GM21390 (cell line): ENCODE measurements around the gene IFFO2.
"Not testable (repeated sequence)": the region's sequence is repeated elsewhere in the genome, so short reads cannot be mapped to it uniquely, and the experiment has no call there.

Source experiments
- ATAC-seq: cut with Tn5 transposase; IDR thresholded peaks from one replicate; pipeline ENCODE4 v1.9.1; 2021; ENCODE audit not compliant: unreplicated experiment

IFFO2 gene

GRCh38 chr1:18900303-18900841 is 56.1 kb downstream of the IFFO2 start:
- ATAC-seq, result no peak

DNA sequence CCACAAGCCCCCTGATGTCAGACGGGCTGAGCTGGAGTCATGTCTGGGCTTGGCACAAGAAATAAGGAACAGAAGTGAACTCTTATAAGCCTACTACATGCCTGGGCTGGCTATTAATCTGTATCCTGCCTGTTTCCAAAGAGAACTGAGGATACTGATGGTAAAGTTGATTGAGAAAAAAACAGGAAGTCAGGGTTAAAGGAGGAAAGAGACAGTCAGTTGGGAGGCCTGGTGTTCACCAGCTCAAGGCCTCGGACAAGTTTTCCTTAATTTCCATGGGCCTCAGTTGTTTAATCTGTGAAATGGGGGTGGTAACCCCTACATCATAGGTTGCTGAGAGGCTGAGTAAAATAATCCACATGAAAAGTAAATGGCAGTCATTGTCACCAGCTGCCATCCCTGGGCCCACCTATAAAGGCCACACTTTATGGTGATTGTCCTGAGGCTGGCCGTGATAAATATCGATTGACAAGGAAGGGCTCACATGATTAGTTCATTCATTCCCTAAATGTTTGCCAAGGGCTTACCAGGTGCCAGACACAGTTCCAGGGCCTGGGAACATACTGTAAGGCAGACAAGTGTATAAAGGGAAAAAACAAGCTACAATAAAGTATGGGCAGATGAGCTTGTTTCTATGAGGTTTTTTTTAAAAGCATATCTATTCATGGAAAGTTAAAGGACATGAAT is 57.0 kb downstream of the IFFO2 start:
- no peak for ATAC-seq

DNA sequence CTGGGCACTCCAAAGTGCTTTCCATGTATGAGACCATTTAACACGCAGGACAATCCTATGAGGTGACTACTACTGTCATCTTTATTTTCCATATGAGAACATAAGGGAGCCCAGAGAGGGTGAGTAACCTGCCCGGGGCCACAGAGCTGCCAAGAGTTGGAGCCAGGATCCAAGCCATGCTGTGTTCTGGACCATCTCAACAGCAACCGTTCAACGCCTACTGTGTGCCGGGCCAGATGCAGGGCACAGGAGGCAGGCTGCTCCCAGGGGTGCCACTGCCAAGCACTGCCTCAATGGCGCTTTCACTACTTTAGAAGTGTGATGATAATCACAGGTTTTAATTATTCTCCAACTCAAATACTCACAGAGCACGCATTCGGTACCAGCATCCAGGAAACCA is 57.9 kb downstream of the IFFO2 start:
- no peak for ATAC-seq

DNA sequence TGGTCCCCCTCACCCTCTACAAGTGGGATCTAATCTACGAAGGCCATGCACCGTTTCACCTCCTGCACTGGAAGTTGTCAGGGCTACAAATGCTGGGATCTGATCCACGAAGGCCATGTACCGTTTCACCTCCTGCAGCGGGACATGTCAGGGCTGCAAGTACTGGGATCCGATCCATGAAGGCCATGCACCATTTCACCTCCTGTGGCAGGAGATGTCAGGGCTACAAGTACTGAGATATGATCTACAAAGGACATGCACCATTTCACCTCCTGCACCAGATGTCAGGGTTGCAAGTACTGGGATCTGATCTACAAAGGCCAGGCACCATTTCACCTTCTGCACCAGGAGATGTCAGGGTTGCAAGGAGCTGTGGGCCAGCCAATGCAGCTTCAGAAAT is 61.2 kb downstream of the IFFO2 start:
- ATAC-seq, result no peak

GRCh38 chr1:18893120-18893519 is 63.4 kb downstream of the IFFO2 start:
- ATAC-seq, result no peak

GRCh38 chr1:18891858-18892257 is 64.6 kb downstream of the IFFO2 start:
- ATAC-seq, result not testable (repeated sequence)

DNA sequence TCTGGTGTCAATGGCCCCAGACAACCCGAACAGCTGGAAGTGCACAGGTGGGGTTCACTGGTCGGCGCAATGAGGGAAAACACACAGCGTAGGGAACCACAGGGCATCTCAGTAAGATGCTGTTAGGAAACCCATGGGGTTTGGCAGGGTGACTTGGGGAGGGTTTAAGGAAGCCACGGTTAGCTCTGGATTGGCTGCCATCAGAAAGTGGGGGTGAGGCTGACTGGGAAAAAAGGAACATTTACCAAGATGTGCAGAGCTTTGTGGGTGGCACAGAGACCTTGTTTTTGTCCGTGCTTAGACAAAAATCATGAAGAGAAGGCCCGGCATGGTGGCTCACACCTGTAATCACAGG is 65.1 kb downstream of the IFFO2 start:
- ATAC-seq, result no peak

GRCh38 chr1:18890706-18891425 is 65.6 kb downstream of the IFFO2 start:
- no peak for ATAC-seq

DNA sequence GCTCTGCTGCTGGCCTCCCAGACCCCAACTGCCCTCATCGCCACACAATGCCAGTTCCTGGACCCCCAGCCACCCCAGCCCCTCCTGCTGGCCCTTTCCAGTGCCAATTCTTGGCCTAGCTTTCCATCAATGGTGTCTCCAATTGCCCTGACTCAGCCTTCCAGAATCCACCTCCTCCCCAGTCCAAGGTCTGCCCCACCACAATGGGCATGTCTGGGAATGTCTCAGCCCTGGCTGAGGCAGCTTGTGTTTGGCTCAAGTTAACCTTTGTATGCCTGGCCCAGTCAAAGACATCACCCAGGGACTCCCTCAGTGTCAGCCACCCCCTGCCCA is 70.5 kb downstream of the IFFO2 start:
- no peak for ATAC-seq

DNA sequence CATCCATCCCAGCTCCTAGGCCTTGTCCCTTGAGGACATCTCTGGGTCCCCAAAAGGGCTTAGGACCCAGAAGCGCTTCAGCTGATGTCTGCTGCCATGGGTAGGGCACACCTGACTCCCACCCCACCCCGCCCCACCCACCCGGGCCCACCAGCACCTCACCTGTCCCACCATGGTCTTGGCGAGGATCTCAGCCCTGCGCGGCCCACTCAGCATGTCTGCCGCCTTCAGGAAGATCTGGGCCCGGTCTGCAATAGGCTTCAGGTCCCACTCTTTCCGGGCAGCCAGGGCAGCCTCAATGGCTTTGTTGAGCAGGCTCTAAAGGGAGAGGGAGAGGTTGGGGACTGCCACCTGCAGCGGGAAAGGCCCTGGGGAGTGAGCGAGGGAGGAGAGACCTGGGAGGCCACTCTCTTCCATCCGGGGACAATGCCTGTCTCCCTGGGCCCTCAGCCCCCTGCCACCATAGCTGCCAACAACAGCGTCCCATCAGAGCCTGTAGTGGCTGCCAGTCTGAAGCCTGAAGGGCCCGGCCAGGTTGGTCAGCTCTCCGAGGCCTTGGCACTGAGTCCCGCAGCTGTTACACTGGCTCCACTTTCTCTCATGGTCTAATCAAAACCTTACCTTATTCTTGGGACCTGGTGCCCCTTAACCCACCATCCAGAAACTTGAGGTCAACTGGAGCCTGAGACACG is 71.0 kb downstream of the IFFO2 start:
- no peak for ATAC-seq

DNA sequence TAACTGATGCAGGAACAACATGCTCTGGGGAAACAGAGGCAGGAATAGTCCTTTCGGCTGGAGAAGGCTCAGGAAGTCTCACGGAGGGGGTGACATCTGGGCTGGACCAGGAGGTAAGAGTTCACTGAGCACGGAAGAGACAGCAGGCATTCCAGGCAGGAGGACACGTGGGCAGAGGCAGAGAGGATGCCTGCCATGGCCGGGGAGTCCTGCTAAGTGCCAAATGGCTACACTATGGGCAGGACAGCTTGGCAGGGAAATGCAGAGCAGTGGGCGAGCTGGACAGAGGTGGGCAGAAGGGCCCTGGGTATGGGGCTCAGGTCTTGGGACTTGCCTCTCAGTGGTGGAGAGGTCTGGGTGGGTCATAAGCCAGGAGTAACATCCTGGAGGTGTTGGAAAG is 71.7 kb downstream of the IFFO2 start:
- no peak for ATAC-seq

DNA sequence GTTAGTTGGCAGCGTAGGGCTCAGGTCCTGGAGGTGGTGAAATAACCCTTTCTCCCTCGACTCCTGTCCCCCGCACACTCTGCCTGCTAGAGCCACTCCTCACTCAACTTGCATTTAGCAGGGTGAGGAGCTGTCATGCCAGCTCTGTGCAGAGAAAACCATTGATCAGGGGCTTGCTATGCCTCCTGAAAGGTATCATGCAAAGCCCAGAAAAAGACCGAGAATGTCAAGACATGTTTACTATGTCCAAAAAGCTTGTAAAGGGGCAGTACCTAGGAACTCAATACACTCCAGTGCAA is 72.1 kb downstream of the IFFO2 start:
- ATAC-seq, result no peak

DNA sequence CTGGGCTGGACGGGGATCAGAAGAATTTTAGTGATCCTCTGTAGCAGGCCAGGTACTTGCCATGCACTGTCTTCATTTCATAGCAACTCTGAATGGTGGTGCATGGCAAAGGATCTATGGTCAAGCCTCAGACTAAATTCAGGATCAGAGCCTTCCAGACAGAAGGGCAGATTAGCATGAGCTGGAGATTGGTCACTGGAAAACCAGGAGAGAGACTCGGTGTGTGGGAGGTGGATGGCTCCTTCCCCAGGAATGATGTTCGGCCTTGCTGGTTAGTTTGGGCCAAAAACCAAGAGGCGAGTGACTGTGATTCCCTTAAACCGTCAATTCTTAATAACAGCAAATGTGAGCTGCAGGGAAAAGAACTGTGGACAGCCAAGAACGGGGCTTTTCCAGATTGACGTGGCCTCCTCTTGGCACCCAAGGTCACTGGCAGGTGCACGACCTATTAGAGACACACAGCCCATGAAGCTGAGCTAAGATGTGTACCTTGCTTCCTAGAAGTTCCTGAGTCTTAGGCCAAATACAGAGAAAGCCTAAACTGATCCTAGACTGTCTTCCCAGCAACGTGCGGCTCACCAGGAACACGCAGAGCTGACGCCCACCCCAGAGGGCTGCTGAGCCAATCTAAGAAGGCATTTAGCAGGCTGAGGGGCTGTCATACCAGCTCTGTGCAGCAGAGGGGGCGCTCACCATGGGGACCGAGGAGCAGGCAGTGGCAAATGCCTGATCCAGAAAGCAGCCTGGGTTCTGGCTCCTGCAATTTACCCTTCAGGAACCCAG is 72.6 kb downstream of the IFFO2 start:
- ATAC-seq, result no peak

DNA sequence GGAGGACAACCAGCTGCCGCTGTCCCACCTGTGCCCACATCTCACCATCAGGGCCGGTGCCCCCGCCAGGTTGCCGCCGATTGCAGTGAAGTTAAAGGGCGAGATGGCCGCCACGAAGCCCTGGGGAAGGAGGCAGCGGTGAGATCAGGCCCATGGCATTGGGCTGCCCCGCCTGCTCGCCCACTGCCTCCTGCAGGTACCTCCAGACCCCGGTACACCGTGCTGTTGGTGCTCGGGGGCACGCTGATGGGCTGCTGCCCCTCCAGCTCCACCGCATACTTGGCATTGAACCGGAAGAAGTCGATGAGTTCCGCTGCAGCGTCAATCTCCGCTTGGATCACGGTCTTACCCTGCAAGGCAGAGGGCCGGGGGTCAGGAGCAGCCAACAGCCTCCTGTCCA is 73.4 kb downstream of the IFFO2 start:
- no peak for ATAC-seq

DNA sequence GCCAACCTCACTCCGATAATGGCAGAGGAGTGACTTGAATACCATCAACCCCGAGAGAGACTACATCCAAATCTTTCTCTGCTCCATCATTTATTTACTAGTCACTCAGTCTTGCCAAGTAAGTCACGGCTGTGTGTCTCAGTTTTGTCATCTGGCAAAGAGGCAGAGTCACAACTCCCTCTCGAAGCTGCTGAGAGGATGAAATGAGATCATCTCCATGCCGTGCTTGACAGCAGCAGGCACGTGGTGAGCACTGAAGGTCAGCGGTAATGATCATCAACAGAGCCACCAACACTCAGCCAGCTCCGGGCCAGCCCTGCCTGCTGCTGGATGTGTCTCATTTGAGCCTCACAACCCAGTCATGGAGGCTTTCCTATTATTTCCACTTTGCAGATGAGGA is 74.0 kb downstream of the IFFO2 start:
- ATAC-seq, result no peak

DNA sequence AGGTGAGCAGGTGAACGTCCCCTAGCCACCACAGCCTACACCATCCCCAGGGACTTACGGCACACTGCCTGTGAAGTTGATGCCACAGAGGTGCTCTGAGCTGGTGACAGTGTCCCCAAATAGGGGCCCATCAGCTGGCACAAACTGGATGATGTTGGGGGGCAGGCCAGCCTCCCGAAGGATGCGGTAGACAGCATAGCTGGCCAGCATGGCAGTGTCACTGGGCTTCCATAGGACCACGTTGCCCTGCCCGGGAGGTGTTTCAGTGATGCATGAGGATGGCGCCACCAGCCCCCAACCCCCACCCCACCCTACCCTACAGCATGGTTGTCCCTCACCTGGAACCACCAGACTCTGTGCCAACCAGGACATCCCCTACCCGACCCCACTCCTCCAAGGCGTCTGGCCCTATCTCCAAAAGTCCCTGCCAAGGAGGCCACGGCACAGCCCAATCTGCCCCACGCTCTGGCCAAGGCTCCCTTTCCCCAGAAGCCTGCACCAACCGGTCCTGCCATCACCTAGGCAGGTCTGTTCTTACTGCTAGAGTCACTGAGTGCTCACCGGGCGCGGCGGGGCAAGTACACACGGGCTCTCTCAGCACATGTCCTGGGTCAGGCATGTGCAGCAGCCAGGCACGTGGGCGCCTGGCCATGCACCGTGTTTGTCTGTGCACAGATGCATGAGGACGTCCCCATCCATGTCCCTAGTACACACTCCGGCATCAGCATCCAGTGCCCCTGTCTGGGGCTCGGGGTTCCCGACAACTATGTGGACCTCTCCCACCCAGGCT is 74.6 kb downstream of the IFFO2 start:
- ATAC-seq, result no peak

DNA sequence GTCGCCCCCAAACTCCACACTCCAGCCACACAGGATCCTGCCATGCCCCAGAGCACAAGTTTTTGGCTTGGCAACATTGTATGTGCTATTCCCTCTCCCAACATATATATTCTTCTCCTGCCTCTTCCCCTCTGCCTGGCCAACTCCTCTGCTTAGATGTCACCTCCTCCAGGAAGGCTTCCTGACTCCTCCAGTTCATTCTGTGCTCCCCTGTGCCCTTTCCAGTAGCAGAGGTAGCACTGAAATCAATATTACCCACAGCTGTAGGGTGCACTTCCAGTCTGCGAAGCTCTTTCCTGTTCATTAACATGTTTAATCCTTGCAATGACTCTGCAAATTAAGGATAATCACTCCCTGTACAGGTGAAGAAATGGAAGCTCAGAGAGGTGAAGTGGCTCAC is 75.3 kb downstream of the IFFO2 start:
- ATAC-seq, result no peak

DNA sequence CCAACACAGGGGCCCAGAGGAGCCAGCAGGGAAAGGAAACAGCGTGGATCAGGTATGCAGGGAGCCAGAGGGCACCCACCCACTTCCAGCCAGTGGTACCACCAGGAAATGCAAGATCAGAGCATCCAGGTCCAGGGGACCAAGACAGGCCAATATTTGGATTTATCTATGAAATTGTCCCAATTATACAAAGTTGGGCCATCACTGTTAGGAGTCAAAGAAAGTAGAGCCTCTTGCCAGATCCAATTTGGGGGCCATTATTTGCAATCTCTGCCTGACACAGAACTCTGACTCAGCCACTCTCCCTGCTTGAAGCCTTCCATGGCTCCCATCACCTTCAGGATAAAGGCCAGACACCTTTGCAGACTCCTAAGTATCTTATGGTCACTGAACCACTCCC is 75.9 kb downstream of the IFFO2 start:
- ATAC-seq, result no peak

GRCh38 chr1:18879791-18880309 is 76.6 kb downstream of the IFFO2 start:
- no peak for ATAC-seq

DNA sequence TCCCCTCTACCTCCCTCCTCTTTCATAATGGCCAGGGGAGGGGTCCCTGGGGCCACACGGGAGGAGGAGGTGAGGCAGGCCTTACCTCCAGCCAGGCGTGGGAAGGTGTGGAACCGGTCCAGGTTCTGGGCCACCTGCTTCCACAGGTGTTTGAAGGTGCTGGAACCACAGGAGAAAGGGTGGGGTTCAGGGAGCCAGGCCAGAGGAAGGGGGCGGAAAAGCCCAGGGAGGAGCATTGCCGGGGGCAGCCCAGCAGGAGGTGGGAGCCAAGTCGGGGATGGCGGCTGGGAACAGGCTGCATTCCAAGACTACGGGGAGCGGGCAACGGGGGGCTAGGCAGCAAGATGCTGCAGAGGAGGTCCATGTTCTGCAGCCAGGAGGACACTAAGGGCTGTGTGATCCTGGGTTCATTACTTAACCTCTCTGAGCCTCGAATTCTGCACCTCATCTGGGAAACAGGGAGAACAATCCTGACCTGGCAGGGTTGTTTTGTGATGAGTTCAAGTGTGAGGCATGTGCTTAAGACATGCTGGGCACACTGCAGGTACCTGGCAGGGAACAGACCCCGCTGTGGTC is 77.2 kb downstream of the IFFO2 start:
- ATAC-seq, result no peak
